GM12878 (cell line): Measurements from ENCODE around the gene DPP9. TPM values are rescaled to one million over a fixed set of nuclear protein-coding genes. Genes with fewer than 3 reads are reported as not detected.

ENCODE experiments used
- ATAC-seq: fragments of 200-7000 bp; cut with Tn5 transposase; 3 replicates; pipeline ENCODE4 v1.9.1; 2020; ENCODE audit warnings: mild to moderate bottlenecking, moderate library complexity
- BruUV-seq: library from RNA; stranded (reverse); fragments of 400-500 nt; replicated peaks from 2 replicates; lab custom pipeline; 2021; lab: Mats Ljungman, UMichigan
- CTCF ChIA-PET: fragments of 300-600 bp; sonication (Branson Sonifier 250); formaldehyde crosslinking; extraction: SDS; loops from one replicate; lab custom pipeline; 2021; ENCODE audit warnings: inconsistent platforms; lab: Yijun Ruan, JAX
- POLR2A ChIA-PET: fragments of 350-600 bp; formaldehyde crosslinking; extraction: SDS; loops from one replicate; lab custom pipeline; 2021; ENCODE audit warnings: inconsistent platforms; lab: Charles Lee
- RAD21 ChIA-PET: fragments of 300-600 bp; sonication (Branson Sonifier 250); formaldehyde crosslinking; loops from one replicate; lab custom pipeline; 2023; ENCODE audit warnings: antibody characterized with exemption; ENCODE audit not compliant: unreplicated experiment; lab: Charles Lee
- SMC1A ChIA-PET: fragments of 300-600 bp; sonication (Branson Sonifier 250); formaldehyde crosslinking; loops from one replicate; lab custom pipeline; 2023; ENCODE audit not compliant: unreplicated experiment, uncharacterized antibody; lab: Charles Lee
- DNase-seq: peaks from one replicate; pipeline ENCODE4 v3.0.0-alpha.2; 2011; ENCODE audit warnings: low read depth, low spot score
- FAIRE-seq: peaks from 3 replicates; lab custom pipeline; 2011; peaks lifted over from hg19 to GRCh38; lab: Jason Lieb, UNC
- H2AFZ ChIP-seq: 2 replicates; pipeline ENCODE4 v1.6.0; 2011; ENCODE audit warnings: low read depth, low read length, control low read depth; ENCODE audit not compliant: control insufficient read depth
- H3K27ac ChIP-seq: 2 replicates; pipeline ENCODE4 v1.5.1; 2011; ENCODE audit warnings: control low read depth; ENCODE audit not compliant: control insufficient read depth, insufficient read depth
- H3K27me3 ChIP-seq, 2 experiments: replicated peaks in 1 of 2; 2 replicates each; pipeline versions ENCODE4 v1.6.0 to v1.6.1; 2011; ENCODE audit warnings: low read length in 1 of 2; ENCODE audit not compliant: control insufficient read depth in 2 of 2, insufficient read depth in 2 of 2
- H3K36me3 ChIP-seq, 2 experiments: 2 replicates each; pipeline ENCODE4 v1.5.1; 2011; ENCODE audit warnings: low read length in 1 of 2; ENCODE audit not compliant: control insufficient read depth in 2 of 2, insufficient read depth in 2 of 2
- H3K4me1 ChIP-seq: 2 replicates; pipeline ENCODE4 v1.6.1; 2011; ENCODE audit warnings: mild to moderate bottlenecking, low read length, moderate library complexity, mixed read lengths; ENCODE audit not compliant: control insufficient read depth, insufficient read depth
- H3K4me2 ChIP-seq: 2 replicates; pipeline ENCODE4 v1.6.0; 2011; ENCODE audit warnings: control low read depth; ENCODE audit not compliant: control insufficient read depth, insufficient read depth
- H3K4me3 ChIP-seq: fragments of 200-600 bp; sonication (generic); 2 replicates; pipeline ENCODE4 v1.5.1; 2016
- H3K79me2 ChIP-seq: 2 replicates; pipeline ENCODE4 v1.6.0; 2011; ENCODE audit warnings: low read length; ENCODE audit not compliant: control insufficient read depth, insufficient read depth
- H3K9ac ChIP-seq: 2 replicates; pipeline ENCODE4 v1.8.0; 2011; ENCODE audit warnings: low read length, control low read depth, mixed read lengths; ENCODE audit not compliant: control insufficient read depth, insufficient read depth
- H3K9me3 ChIP-seq: replicated peaks from 3 replicates; pipeline ENCODE4 v1.5.1; 2011; ENCODE audit warnings: mild to moderate bottlenecking, low read length; ENCODE audit not compliant: control insufficient read depth, insufficient read depth
- H4K20me1 ChIP-seq: 2 replicates; pipeline ENCODE4 v1.6.0; 2011; ENCODE audit not compliant: control insufficient read depth, insufficient read depth
- EED ChIP-seq: sonication (generic); IDR thresholded peaks from 2 replicates; pipeline ENCODE4 v1.6.1; 2016; ENCODE audit warnings: antibody characterized with exemption, low read depth
- EP300 ChIP-seq, 2 experiments: fragments of 150-350 bp in 1 of 2; IDR thresholded peaks; 2 replicates each; pipeline ENCODE4 v1.6.1; 2011 to 2012; ENCODE audit warnings: low read depth in 2 of 2, low read length in 2 of 2, borderline replicate concordance in 1 of 2, improper control_type of control experiment in 1 of 2, inconsistent platforms in 1 of 2; ENCODE audit not compliant: control insufficient read depth in 1 of 2
- KAT2A ChIP-seq: conservative IDR thresholded peaks from 2 replicates; pipeline ENCODE4 v1.6.1; 2011; ENCODE audit warnings: low read depth, low read length; ENCODE audit not compliant: control insufficient read depth
- KDM1A ChIP-seq: fragments of 200-600 bp; sonication (generic); IDR thresholded peaks from 2 replicates; pipeline ENCODE4 v1.6.1; 2016; ENCODE audit warnings: borderline replicate concordance
- MTA2 ChIP-seq: fragments of 450-650 bp; IDR thresholded peaks from 2 replicates; pipeline ENCODE4 v1.6.1; 2016; ENCODE audit warnings: low read depth, mild to moderate bottlenecking, moderate library complexity
- PML ChIP-seq: IDR thresholded peaks from 2 replicates; pipeline ENCODE4 v1.6.1; 2012; ENCODE audit warnings: low read length, inconsistent platforms
- POLR2A ChIP-seq: IDR thresholded peaks from 2 replicates; pipeline ENCODE4 v1.6.1; 2011; ENCODE audit warnings: low read depth, mild to moderate bottlenecking, low read length
- SRF ChIP-seq, 2 experiments: IDR thresholded peaks; 2 replicates each; pipeline ENCODE4 v1.6.1; 2011; ENCODE audit warnings: low read depth in 2 of 2, low read length in 2 of 2, mild to moderate bottlenecking in 1 of 2, moderate library complexity in 1 of 2
- TAF1 ChIP-seq: IDR thresholded peaks from 2 replicates; pipeline ENCODE4 v1.6.1; 2011; ENCODE audit warnings: mild to moderate bottlenecking, low read depth, low read length, borderline replicate concordance
- ZBTB11 ChIP-seq: fragments of 450-650 bp; formaldehyde crosslinking; IDR thresholded peaks from 2 replicates; pipeline ENCODE4 v1.5.0; 2022; ENCODE audit warnings: mild to moderate bottlenecking, missing genetic modification characterization
- ZBTB33 ChIP-seq: fragments of 450-650 bp; IDR thresholded peaks from 2 replicates; pipeline ENCODE4 v1.6.1; 2017; ENCODE audit warnings: mild to moderate bottlenecking
- WGBS: methylation state at CpG from one replicate; pipeline ENCODE4 v1.1.6; 2016; ENCODE audit warnings: low lambda C conversion rate; ENCODE audit not compliant: insufficient replicate concordance, insufficient coverage; ENCODE audit errors: missing lambda C conversion rate; 5-methylcytosine and 5-hydroxymethylcytosine counted together
- in situ Hi-C: fragments of 300-500 bp; cut with MboI; formaldehyde crosslinking; loops from 9 replicates; pipeline ENCODE4 v1.14.3; 2018; ENCODE audit warnings: mixed read lengths
- intact Hi-C: fragments of 100-400 bp; cut with micrococcal nuclease; formaldehyde crosslinking; loops from one replicate; pipeline ENCODE4 v1.14.2; 2022; ENCODE audit not compliant: unreplicated experiment
- polyA plus RNA-seq, 11 experiments: library from polyadenylated mRNA; depleted of rRNA in 4 of 11; unstranded in 6 of 11; stranded (reverse) in 5 of 11; fragments of >200 nt; fragmentation: Nextera tagmentation in 4 of 11; fragmentation: Illumina TruSeq in 1 of 11; extraction: Ambion mirVana in 4 of 11; extraction: Trizol in 1 of 11; gene quantifications; 1 replicate in 1 of 11; 2 replicates in 10 of 11; pipeline versions ENCODE4 v1.2.1 to v1.2.3, GENCODE V29; 2011 to 2016; ENCODE audit warnings: inconsistent platforms in 2 of 11, missing spikeins in 2 of 11, low read depth in 1 of 11
- total RNA-seq, 4 experiments: library from RNA; depleted of rRNA in 3 of 4; stranded (reverse); fragments of >200 nt in 3 of 4; fragmentation: Illumina TruSeq in 1 of 4; extraction: Trizol in 1 of 4; gene quantifications; 2 replicates each; pipeline versions ENCODE4 v1.2.1 to v1.2.3, GENCODE V29; 2013 to 2021
- TF ChIP-seq, protein P1 (sequence below): IDR thresholded peaks from 2 replicates; pipeline ENCODE4 v1.6.1; 2012; ENCODE audit warnings: mild to moderate bottlenecking, low read depth, low read length

Gene DPP9
- total and polyA plus RNA-seq, 10 of the 15 experiments (the other 5 are each of a cell fraction or from before 2014, with no cell fraction given) = 0.64 to 58.6 (median 27.6) TPM

- 1% methylated on average over 20 of the region's 28 CpGs for WGBS
- Histone ChIP-seq H2AFZ (peak overlapping the region; percentile 51), H3K27ac (peak overlapping the region; percentile 89), H3K27me3 (no peaks in the 10 kb centered on the region), H3K4me3 (peak overlapping the region; percentile 100), H3K4me2 (peak overlapping the region; percentile 96), H3K9me3 (no peaks in the 10 kb centered on the region), H3K9ac (peak overlapping the region; percentile 97), H3K79me2 (peaks cover 41% of the 10 kb centered on the region), H3K4me1 (peaks cover 18% of the 10 kb centered on the region), H4K20me1 (no peaks in the 10 kb centered on the region; the same call in 1 of the 2 replicates), H3K36me3 (peaks cover 10 to 11% of the 10 kb centered on the region in 2 experiments)
- DNase-seq (no peak), FAIRE-seq (no peak), ATAC-seq (peak; percentile 38)
- in situ Hi-C loops (no loop called here), intact Hi-C loops (loop anchor here (5.0 kb wide), 2 partner anchors 189 to 251 kb away; partner anchors contain the start of gene HDGFL2)
- CTCF ChIA-PET = interaction anchor here (0.8 to 4.1 kb wide), 5 partner anchors 68 to 188 kb away, joined by 3 to 47 read pairs (median 5); partner anchors contain the start of gene FEM1A
- BruUV-seq = no TSS peak
- SMC1A ChIA-PET = interaction anchor here (2.0 kb wide), 1 partner anchor 68 kb away, joined by 9 read pairs; the partner anchor contains the start of gene FEM1A
- POLR2A ChIA-PET = interaction anchor here (1.0 kb wide), 1 partner anchor 68 kb away, joined by 6 read pairs; the partner anchor contains the start of gene FEM1A
- RAD21 ChIA-PET = interaction anchor here (0.6 to 1.6 kb wide), 3 partner anchors 68 to 271 kb away, joined by 3 to 6 read pairs (median 3); partner anchors contain the start of gene FEM1A
- TF ChIP-seq KAT2A (no peak), ZBTB11 (CRISPR knock-in tag) (no peak), EED (no peak), PML (no peak), POLR2A (peak; percentile 63; the same call in 1 of the 2 replicates), TAF1 (0 out of 2 replicates have a peak, but pooled peaks have one; percentile 44), ZBTB33 (no peak), SRF (IDR thresholded peaks at IDR 0.05; ENCODE audit: low read depth in 2 of 2, low read length in 2 of 2) (no peak), EP300 (IDR thresholded peaks at IDR 0.05; ENCODE audit: borderline replicate concordance in 1 of 2, control insufficient read depth in 1 of 2, low read depth in 2 of 2, low read length in 2 of 2) (no peak), MTA2 (no peak), KDM1A (no peak)
- TF ChIP-seq, protein P1, sequence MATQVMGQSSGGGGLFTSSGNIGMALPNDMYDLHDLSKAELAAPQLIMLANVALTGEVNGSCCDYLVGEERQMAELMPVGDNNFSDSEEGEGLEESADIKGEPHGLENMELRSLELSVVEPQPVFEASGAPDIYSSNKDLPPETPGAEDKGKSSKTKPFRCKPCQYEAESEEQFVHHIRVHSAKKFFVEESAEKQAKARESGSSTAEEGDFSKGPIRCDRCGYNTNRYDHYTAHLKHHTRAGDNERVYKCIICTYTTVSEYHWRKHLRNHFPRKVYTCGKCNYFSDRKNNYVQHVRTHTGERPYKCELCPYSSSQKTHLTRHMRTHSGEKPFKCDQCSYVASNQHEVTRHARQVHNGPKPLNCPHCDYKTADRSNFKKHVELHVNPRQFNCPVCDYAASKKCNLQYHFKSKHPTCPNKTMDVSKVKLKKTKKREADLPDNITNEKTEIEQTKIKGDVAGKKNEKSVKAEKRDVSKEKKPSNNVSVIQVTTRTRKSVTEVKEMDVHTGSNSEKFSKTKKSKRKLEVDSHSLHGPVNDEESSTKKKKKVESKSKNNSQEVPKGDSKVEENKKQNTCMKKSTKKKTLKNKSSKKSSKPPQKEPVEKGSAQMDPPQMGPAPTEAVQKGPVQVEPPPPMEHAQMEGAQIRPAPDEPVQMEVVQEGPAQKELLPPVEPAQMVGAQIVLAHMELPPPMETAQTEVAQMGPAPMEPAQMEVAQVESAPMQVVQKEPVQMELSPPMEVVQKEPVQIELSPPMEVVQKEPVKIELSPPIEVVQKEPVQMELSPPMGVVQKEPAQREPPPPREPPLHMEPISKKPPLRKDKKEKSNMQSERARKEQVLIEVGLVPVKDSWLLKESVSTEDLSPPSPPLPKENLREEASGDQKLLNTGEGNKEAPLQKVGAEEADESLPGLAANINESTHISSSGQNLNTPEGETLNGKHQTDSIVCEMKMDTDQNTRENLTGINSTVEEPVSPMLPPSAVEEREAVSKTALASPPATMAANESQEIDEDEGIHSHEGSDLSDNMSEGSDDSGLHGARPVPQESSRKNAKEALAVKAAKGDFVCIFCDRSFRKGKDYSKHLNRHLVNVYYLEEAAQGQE = no peak
These were observed 709 bp downstream of the DPP9 start for GRCh38 chr19:4722671-4723594.
